Psoas muscle (tissue), 8 donors: ENCODE results near the gene PGLYRP2. TPM values are rescaled to one million over a fixed set of nuclear protein-coding genes. Genes with fewer than 3 reads are reported as not detected.
"Not testable (repeated sequence)": the region's sequence is repeated elsewhere in the genome, so short reads cannot be mapped to it uniquely, and the experiment has no call there.

Experiments
- ATAC-seq, 4 donors: fragments of 200-7000 bp; cut with Tn5 transposase; one replicate each; pipeline ENCODE4 v1.9.1; 2020; ENCODE audit warnings: moderate library complexity in 3 of 4, mild to moderate bottlenecking in 2 of 4
- DNase-seq, 2 donors: peaks; one replicate each; pipeline ENCODE4 v3.0.0-alpha.2; 2020
- H3K27ac ChIP-seq: fragments of 200-600 bp; one replicate; pipeline ENCODE4 v1.8.0; 2022
- H3K27me3 ChIP-seq, 3 donors: fragments of 200-600 bp in 1 of 3; one replicate each; pipeline versions ENCODE4 v1.6.1 to v1.8.0; 2013 to 2022; ENCODE audit warnings: low read length in 2 of 3, mild to moderate bottlenecking in 2 of 3, moderate library complexity in 1 of 3; ENCODE audit not compliant: insufficient read depth in 3 of 3
- H3K36me3 ChIP-seq, 2 donors: fragments of 200-600 bp in 1 of 2; one replicate each; pipeline versions ENCODE4 v1.6.1 to v1.8.0; 2013 to 2022; ENCODE audit warnings: low read depth in 1 of 2, mild to moderate bottlenecking in 1 of 2, moderate library complexity in 1 of 2; ENCODE audit not compliant: insufficient read depth in 1 of 2
- H3K4me1 ChIP-seq: fragments of 200-600 bp; one replicate; pipeline ENCODE4 v1.8.0; 2022
- H3K4me3 ChIP-seq: fragments of 200-600 bp; one replicate; pipeline ENCODE4 v1.8.0; 2022; ENCODE audit warnings: mild to moderate bottlenecking
- H3K9me3 ChIP-seq: fragments of 200-600 bp; one replicate; pipeline ENCODE4 v1.8.0; 2022
- WGBS, 3 donors: extraction: QIAGEN DNeasy Blood & Tissue Kit; methylation state at CpG; one replicate each; pipeline versions ENCODE4 v1.1.6 to v1.1.7; 2013; 5-methylcytosine and 5-hydroxymethylcytosine counted together
- intact Hi-C, 2 donors: fragments of 100-400 bp; cut with DNase I; formaldehyde crosslinking; loops; one replicate each; pipeline versions ENCODE4 v1.11.0 to v1.14.2; 2022
- polyA plus RNA-seq, 3 donors: library from polyadenylated mRNA; stranded (reverse); fragments of 200-250 nt; gene quantifications; one replicate each; pipeline ENCODE4 v1.2.3, GENCODE V29; 2013
- total RNA-seq, 4 donors: library from RNA; stranded (reverse); fragmentation: NEBNext Ultra II Directional in 2 of 4; extraction: Animal tissue kit (Norgen Biotek cat#: 25700) in 2 of 4; gene quantifications; one replicate each; pipeline versions ENCODE4 v1.2.1 to v1.2.4, GENCODE V29; 2021 to 2023
- TF ChIP-seq, protein P1 (sequence below): fragments of 200-600 bp; IDR thresholded peaks from one replicate; pipeline ENCODE4 v1.8.0; 2022; ENCODE audit warnings: antibody characterized with exemption
- donor health status: healthy with polysubstance abuse.
- donor health status: DM: no; HTN: no; CAD: no; lungs with moderate emphysema.
- donor health status: Bipolar disorder and iron deficiency.
- donor health status: healthy.
- donor health status: DM: yes; HTN: yes; CAD: no.
- donor health status: DM: no; HTN: no; CAD: no.
- donor health status: DM: no; HTN: no; CAD: no.
- donor health status: DM: yes; HTN: yes; CAD: no.

The PGLYRP2 gene
- total and polyA plus RNA-seq, 7 donors, result not detected

DNA sequence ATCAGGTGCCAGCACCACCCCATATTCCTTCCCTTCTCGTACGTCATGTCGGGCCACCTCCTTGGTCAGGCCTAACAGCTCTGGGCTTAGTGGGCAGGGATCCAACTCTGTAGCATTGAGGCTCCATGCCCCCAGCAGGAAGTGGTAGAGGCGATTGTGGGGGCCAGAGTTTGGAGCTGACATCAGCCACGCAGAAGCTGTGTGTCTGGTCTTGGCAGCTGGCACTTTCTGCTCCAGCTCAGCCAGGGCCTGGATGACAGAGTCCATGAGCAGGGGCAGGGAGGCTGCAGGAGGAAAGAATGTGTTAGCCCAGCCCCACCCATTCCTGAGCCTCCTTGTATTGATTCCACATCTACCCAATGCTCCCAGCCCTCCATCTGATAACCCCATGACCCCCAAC, 3.0 kb downstream of the PGLYRP2 start:
- ATAC-seq, result no peak
- H3K4me3 ChIP-seq, result no peak overlapping the region
- H3K27ac ChIP-seq, result no peak overlapping the region
- intact Hi-C loops, result no loop called here
- no peaks in the 10 kb centered on the region for H3K36me3 ChIP-seq
- no peaks in the 10 kb centered on the region for H3K9me3 ChIP-seq
- 59 to 72% (median 61%) methylated on average over 5 of the region's 5 CpGs for WGBS, 3 donors
- H3K4me1 ChIP-seq, result no peaks in the 10 kb centered on the region
- H3K27me3 ChIP-seq, result peaks cover 0 to 6% (median 0%) of the 10 kb centered on the region in 3 donors
- DNase-seq, result no peak
- TF ChIP-seq, protein P1, sequence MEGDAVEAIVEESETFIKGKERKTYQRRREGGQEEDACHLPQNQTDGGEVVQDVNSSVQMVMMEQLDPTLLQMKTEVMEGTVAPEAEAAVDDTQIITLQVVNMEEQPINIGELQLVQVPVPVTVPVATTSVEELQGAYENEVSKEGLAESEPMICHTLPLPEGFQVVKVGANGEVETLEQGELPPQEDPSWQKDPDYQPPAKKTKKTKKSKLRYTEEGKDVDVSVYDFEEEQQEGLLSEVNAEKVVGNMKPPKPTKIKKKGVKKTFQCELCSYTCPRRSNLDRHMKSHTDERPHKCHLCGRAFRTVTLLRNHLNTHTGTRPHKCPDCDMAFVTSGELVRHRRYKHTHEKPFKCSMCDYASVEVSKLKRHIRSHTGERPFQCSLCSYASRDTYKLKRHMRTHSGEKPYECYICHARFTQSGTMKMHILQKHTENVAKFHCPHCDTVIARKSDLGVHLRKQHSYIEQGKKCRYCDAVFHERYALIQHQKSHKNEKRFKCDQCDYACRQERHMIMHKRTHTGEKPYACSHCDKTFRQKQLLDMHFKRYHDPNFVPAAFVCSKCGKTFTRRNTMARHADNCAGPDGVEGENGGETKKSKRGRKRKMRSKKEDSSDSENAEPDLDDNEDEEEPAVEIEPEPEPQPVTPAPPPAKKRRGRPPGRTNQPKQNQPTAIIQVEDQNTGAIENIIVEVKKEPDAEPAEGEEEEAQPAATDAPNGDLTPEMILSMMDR, result no peak

DNA sequence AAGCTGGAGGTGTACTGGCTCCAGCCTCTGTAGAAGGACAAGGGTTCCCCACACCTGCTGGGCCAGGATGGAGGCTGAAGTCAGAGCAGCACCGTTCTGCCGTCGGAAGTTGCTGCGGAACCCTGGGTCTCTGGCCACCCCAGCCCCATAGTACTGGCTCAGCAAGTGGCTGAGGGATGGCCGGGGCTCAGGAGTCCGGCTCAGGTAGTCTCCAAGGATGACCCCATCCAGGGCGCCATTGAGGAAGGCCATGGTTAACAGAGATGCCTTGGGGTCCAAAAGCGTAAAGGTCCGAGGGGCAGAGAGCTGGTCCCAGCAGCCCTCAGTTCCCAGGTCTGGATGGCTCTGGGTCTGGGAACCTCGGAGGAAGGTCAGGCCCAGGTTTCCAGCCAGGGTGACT, 3.7 kb downstream of the PGLYRP2 start:
- Histone ChIP-seq H3K27me3 (peaks cover 0 to 13% (median 0%) of the 10 kb centered on the region in 3 donors), H3K36me3 (no peaks in the 10 kb centered on the region), H3K27ac (no peak overlapping the region), H3K9me3 (no peaks in the 10 kb centered on the region), H3K4me3 (no peak overlapping the region), H3K4me1 (no peaks in the 10 kb centered on the region)
- DNase-seq (no peak), ATAC-seq (no peak)
- TF ChIP-seq, protein P1, result no peak
- intact Hi-C loops, result no loop called here
- WGBS, 3 donors, result 77 to 84% (median 80%) methylated on average over 10 of the region's 10 CpGs

DNA sequence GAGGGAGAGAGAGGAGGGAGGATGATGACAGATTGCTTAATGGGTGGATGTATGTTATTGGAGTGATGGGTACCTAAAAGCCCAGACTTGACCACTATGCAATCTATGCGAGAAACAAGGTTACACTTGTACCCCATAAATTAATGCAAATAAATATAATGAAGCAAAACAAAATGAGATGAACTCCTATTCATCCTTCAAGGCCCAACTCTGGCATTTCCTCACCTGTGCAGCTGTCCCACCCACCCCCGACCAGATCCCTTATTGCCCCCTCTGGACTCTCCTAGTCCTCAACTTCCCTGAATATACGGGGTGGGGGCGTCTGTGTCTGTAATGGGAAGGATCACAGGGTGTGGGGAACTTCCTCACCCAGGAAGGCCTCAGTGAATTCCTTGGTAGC, 4.1 kb downstream of the PGLYRP2 start:
- 74 to 82% (median 77%) methylated on average over 4 of the region's 4 CpGs for WGBS, 3 donors
- Histone ChIP-seq H3K4me1 (no peaks in the 10 kb centered on the region), H3K36me3 (no peaks in the 10 kb centered on the region), H3K4me3 (no peak overlapping the region), H3K27me3 (peaks cover 0 to 17% (median 0%) of the 10 kb centered on the region in 3 donors), H3K27ac (no peak overlapping the region), H3K9me3 (no peaks in the 10 kb centered on the region)
- TF ChIP-seq, protein P1, result no peak
- intact Hi-C loops, result no loop called here
- ATAC-seq (no peak), DNase-seq (no peak)

DNA sequence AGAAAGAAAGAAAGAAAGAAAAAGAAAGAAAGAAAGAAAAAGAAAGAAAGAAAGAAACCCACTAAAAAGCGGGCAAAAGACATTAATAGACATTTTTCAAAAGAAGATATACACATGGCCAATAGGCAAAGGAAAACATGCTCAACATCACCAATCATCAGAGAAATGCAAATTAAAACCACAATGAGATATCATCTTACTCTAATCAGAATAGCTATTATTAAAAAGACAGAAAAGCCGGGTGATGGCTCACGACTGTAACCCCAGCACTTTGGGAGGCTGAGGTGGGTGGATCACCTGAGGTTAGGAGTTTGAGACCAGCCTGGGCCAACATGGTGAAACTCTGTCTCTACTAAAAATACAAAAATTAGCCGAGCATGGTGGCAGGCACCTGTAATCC, 5.5 kb downstream of the PGLYRP2 start:
- intact Hi-C loops, H3K9me3 ChIP-seq, H3K4me3 ChIP-seq, DNase-seq, H3K36me3 ChIP-seq, ATAC-seq, H3K4me1 ChIP-seq, H3K27ac ChIP-seq: not testable (repeated sequence)
- 65 to 74% (median 71%) methylated on average over 4 of the region's 4 CpGs for WGBS, 3 donors
- peaks cover 0 to 30% (median 10%) of the 10 kb centered on the region in 3 donors for H3K27me3 ChIP-seq

DNA sequence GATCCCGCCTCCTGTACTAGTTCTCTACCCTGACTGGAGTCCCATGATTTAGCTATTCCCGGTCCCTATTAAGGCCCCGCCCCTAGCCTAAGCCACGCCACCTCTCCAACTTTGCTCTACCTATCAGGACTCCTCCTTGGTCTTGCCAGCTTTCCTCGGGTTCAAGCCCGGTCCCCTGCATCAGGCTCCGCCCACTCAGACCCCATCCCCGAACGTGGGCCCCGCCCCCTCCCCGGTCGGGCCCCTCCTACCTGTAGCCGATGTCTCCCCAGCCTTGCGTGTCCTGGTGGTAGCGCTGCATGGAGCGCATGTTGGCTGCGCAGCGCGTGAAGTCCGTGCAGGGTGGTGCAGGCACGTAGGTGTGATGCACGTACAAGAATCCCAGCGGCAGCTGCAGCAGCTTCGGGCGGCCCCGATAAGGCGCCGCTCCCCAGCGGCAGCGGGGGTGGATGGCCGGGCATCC, 7.6 kb downstream of the PGLYRP2 start:
- TF ChIP-seq, protein P1, result no peak
- H3K27me3 ChIP-seq, result peaks cover 0 to 38% (median 12%) of the 10 kb centered on the region in 3 donors
- H3K9me3 ChIP-seq, result no peaks in the 10 kb centered on the region
- DNase-seq, result no peak
- H3K4me1 ChIP-seq, result no peaks in the 10 kb centered on the region
- ATAC-seq, result no peak
- intact Hi-C loops, result no loop called here
- no peak overlapping the region for H3K27ac ChIP-seq
- 47 to 58% (median 48%) methylated on average over 29 to 31 of the region's 31 CpGs for WGBS, 3 donors
- no peaks in the 10 kb centered on the region for H3K36me3 ChIP-seq
- no peak overlapping the region for H3K4me3 ChIP-seq
